KMS-11 (cell line): Measurements from ENCODE around the gene FOXN1.

Source experiments
- H2AFZ ChIP-seq: fragments of 200-600 bp; sonication (generic); 2 replicates; pipeline ENCODE4 v1.6.1; 2016; ENCODE audit warnings: antibody characterized with exemption, mixed run types, low read depth
- H3K27ac ChIP-seq: fragments of 200-600 bp; sonication (generic); 2 replicates; pipeline ENCODE4 v1.6.1; 2016; ENCODE audit warnings: mild to moderate bottlenecking, mixed run types
- H3K27me3 ChIP-seq: fragments of 200-600 bp; sonication (generic); 2 replicates; pipeline ENCODE4 v1.6.1; 2017; ENCODE audit warnings: mild to moderate bottlenecking, low read depth, mixed run types, moderate library complexity; ENCODE audit not compliant: insufficient read depth
- H3K36me3 ChIP-seq: fragments of 200-600 bp; sonication (generic); 2 replicates; pipeline ENCODE4 v1.6.1; 2017; ENCODE audit warnings: mild to moderate bottlenecking, mixed run types; ENCODE audit not compliant: insufficient read depth
- H3K4me1 ChIP-seq: fragments of 200-600 bp; sonication (generic); 2 replicates; pipeline ENCODE4 v1.6.1; 2016; ENCODE audit warnings: mild to moderate bottlenecking, low read depth, mixed run types; ENCODE audit not compliant: poor library complexity, severe bottlenecking
- H3K4me2 ChIP-seq: fragments of 200-600 bp; sonication (generic); 2 replicates; pipeline ENCODE4 v1.7.0; 2016; ENCODE audit warnings: mild to moderate bottlenecking, mixed run types
- H3K4me3 ChIP-seq: fragments of 200-600 bp; sonication (generic); IDR thresholded peaks from 2 replicates; pipeline ENCODE4 v1.6.1; 2017; ENCODE audit warnings: low read depth, low read length, mixed read lengths; ENCODE audit not compliant: insufficient read depth
- H3K79me2 ChIP-seq: fragments of 200-600 bp; sonication (generic); 2 replicates; pipeline ENCODE4 v1.6.1; 2016; ENCODE audit warnings: low read depth, mixed run types; ENCODE audit not compliant: insufficient read depth
- H3K9ac ChIP-seq: fragments of 200-600 bp; sonication (generic); 2 replicates; pipeline ENCODE4 v1.6.1; 2016; ENCODE audit warnings: mild to moderate bottlenecking, mixed run types
- H4K20me1 ChIP-seq: fragments of 200-600 bp; sonication (generic); 2 replicates; pipeline ENCODE4 v1.6.1; 2016; ENCODE audit warnings: mild to moderate bottlenecking, mixed run types; ENCODE audit not compliant: insufficient read depth
- TF ChIP-seq, protein P1 (sequence below): fragments of 200-600 bp; sonication (generic); conservative IDR thresholded peaks from 2 replicates; pipeline ENCODE4 v1.6.1; 2017; ENCODE audit warnings: low read depth, mild to moderate bottlenecking, antibody characterized with exemption, low read length, moderate library complexity, mixed read lengths

Gene FOXN1

GRCh38 chr17:28541439-28541838 is 35.3 kb downstream of the FOXN1 start:
- no peak overlapping the region for H2AFZ ChIP-seq

DNA sequence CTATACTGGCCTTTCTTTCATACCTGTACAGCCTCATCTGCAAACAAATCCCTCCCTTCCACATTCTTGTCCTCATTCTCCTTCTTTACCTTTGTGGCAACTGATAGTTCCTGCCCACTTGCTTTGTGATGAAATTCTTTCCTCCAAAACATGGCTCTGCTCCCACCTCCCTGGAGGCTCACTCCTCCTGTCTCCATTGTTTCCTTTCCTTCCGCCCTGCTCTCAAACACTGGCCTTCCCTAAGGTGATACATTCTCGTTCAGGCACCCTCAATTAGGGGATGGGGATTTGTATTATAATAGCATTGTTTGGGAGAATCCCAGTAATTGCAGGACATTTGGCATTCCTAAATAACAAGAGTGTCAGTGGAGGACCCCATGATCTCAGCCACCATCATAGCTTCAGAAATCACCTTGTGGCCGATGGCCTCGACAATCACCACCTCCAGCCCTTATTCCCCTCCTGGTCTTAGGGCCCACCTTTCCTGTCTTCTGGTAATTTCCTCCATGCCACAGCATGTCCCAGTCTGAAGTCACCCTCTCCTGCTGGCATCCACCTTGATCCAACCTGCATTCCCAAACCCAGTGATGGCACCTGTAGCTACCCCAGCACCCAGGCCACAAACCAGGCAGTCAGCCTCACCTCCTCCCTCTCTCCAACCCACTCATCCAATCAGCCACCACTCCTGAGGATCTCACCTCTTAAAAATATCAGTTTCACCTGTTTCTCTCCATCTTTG is 38.4 kb downstream of the FOXN1 start:
- Histone ChIP-seq H3K4me3 (no peak overlapping the region), H3K79me2 (no peaks in the 10 kb centered on the region), H3K4me1 (peaks cover 18% of the 10 kb centered on the region), H4K20me1 (no peaks in the 10 kb centered on the region), H3K36me3 (no peaks in the 10 kb centered on the region), H3K27me3 (peaks cover 2% of the 10 kb centered on the region), H2AFZ (no peak overlapping the region), H3K4me2 (no peak overlapping the region), H3K27ac (no peak overlapping the region), H3K9ac (no peak overlapping the region)
- TF ChIP-seq, protein P1, sequence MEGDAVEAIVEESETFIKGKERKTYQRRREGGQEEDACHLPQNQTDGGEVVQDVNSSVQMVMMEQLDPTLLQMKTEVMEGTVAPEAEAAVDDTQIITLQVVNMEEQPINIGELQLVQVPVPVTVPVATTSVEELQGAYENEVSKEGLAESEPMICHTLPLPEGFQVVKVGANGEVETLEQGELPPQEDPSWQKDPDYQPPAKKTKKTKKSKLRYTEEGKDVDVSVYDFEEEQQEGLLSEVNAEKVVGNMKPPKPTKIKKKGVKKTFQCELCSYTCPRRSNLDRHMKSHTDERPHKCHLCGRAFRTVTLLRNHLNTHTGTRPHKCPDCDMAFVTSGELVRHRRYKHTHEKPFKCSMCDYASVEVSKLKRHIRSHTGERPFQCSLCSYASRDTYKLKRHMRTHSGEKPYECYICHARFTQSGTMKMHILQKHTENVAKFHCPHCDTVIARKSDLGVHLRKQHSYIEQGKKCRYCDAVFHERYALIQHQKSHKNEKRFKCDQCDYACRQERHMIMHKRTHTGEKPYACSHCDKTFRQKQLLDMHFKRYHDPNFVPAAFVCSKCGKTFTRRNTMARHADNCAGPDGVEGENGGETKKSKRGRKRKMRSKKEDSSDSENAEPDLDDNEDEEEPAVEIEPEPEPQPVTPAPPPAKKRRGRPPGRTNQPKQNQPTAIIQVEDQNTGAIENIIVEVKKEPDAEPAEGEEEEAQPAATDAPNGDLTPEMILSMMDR = no peak

More at GRCh38 chr17:28541439-28541838, 35.3 kb downstream of the FOXN1 start:
- TF ChIP-seq, protein P1 = no peak
- Histone ChIP-seq H3K4me2 (no peak overlapping the region), H3K79me2 (no peaks in the 10 kb centered on the region), H3K4me3 (no peak overlapping the region), H4K20me1 (no peaks in the 10 kb centered on the region), H3K27ac (no peak overlapping the region), H3K9ac (no peak overlapping the region), H3K36me3 (no peaks in the 10 kb centered on the region), H3K4me1 (peaks cover 33% of the 10 kb centered on the region), H3K27me3 (peaks cover 31% of the 10 kb centered on the region)

- Histone ChIP-seq H3K9ac (no peak overlapping the region), H4K20me1 (no peaks in the 10 kb centered on the region), H3K27ac (no peak overlapping the region), H3K27me3 (no peaks in the 10 kb centered on the region; the same call in 1 of the 2 replicates), H3K79me2 (no peaks in the 10 kb centered on the region), H3K4me3 (no peak overlapping the region), H3K4me2 (no peak overlapping the region), H3K36me3 (no peaks in the 10 kb centered on the region), H3K4me1 (peaks cover 21% of the 10 kb centered on the region), H2AFZ (no peak overlapping the region)
- TF ChIP-seq, protein P1 = no peak
Measured at GRCh38 chr17:28545141-28545503, 39.0 kb downstream of the FOXN1 start.

- Histone ChIP-seq H2AFZ (no peak overlapping the region), H3K4me2 (no peak overlapping the region), H3K27me3 (no peaks in the 10 kb centered on the region; the same call in 1 of the 2 replicates), H3K36me3 (no peaks in the 10 kb centered on the region), H3K27ac (no peak overlapping the region), H3K4me3 (no peak overlapping the region), H3K4me1 (peaks cover 20% of the 10 kb centered on the region), H3K79me2 (no peaks in the 10 kb centered on the region), H4K20me1 (no peaks in the 10 kb centered on the region), H3K9ac (no peak overlapping the region)
- TF ChIP-seq, protein P1 = no peak
Measured at GRCh38 chr17:28545787-28546415, 39.8 kb downstream of the FOXN1 start.
